ENCODE data around the gene GNB1L.
"Not testable (repeated sequence)": the region's sequence is repeated elsewhere in the genome, so short reads cannot be mapped to it uniquely, and the experiment has no call there.

GNB1L gene

GRCh38 chr22:19843107-19843856 is 11.4 kb downstream of the GNB1L start:
- H3K36me3 Mint-ChIP-seq (ENCODE audit: insufficient read depth): peaks cover 6% of the 10 kb centered on the region
- peaks cover 3 to 17% of the 10 kb centered on the region in 2 donors for H3K4me1 Mint-ChIP-seq (ENCODE audit: low read depth in 2 of 2)
- DNase-seq: no peak
- no peaks in the 10 kb centered on the region for H3K27me3 Mint-ChIP-seq
- no peak overlapping the region for H3K27ac Mint-ChIP-seq
- H3K9me3 Mint-ChIP-seq: no peaks in the 10 kb centered on the region
- no peak for ATAC-seq (replicated peaks)
- no peak overlapping the region for H3K4me3 Mint-ChIP-seq

GRCh38 chr22:19842393-19843106 is 12.1 kb downstream of the GNB1L start:
- H3K4me1 Mint-ChIP-seq (ENCODE audit: low read depth in 2 of 2): peaks cover 0 to 17% of the 10 kb centered on the region in 2 donors
- H3K36me3 Mint-ChIP-seq (ENCODE audit: insufficient read depth): peaks cover 6% of the 10 kb centered on the region
- no peak for DNase-seq
- no peaks in the 10 kb centered on the region for H3K27me3 Mint-ChIP-seq
- no peak for ATAC-seq (replicated peaks)
- no peak overlapping the region for H3K4me3 Mint-ChIP-seq
- peak overlapping the region in 1 of 2 donors; percentile 49 for H3K27ac Mint-ChIP-seq
- no peaks in the 10 kb centered on the region for H3K9me3 Mint-ChIP-seq

DNA sequence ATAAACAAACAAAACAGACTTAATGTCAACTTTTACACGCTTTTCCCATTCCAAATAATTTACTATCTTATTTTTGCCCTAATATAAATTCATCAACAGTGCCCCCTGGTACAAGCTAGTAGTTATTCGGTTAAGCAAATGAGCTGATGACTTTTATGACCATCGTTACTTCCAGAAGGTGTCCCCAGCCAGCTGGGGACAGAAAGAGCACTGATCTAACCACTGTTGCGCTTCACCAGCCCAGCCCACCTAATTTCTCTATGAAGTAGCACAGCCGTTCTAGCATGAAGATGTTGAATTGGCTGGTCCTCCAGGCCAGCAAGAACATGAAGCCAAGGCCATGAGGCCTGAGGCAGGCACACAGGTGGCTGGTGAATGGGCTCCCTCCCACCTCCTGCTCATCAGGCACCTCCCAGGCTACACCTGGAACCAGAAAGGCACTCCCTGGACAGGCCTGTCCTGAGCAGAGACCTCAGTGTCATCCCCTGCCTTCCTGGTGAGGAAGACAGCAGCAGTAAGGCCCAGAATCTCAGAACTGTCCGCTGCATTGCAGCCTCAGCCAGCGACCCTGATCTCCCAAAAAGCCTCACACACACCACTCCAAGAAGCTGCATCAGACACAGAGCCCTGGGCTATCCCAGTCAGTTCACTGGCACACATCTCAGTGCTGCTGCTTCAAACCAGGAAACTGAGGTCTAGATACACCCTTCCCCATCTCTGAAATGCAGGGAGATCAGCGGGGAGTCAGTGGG is 12.9 kb downstream of the GNB1L start:
- no peaks in the 10 kb centered on the region for H3K27me3 Mint-ChIP-seq
- no peak for ATAC-seq (replicated peaks)
- peaks cover 3% of the 10 kb centered on the region for H3K36me3 Mint-ChIP-seq (ENCODE audit: insufficient read depth)
- no peak overlapping the region for H3K4me3 Mint-ChIP-seq
- no peaks in the 10 kb centered on the region for H3K9me3 Mint-ChIP-seq
- H3K4me1 Mint-ChIP-seq (ENCODE audit: low read depth in 2 of 2): peaks cover 0 to 16% of the 10 kb centered on the region in 2 donors
- DNase-seq: no peak
- peak overlapping the region; percentile 9 to 62 for H3K27ac Mint-ChIP-seq

- no peak overlapping the region for H3K4me3 Mint-ChIP-seq
- H3K27ac Mint-ChIP-seq: peak overlapping the region; percentile 9 to 62
- no peaks in the 10 kb centered on the region for H3K36me3 Mint-ChIP-seq (ENCODE audit: insufficient read depth)
Observed at GRCh38 chr22:19840955-19841640, 13.6 kb downstream of the GNB1L start.

GRCh38 chr22:19840059-19840458 is 14.6 kb downstream of the GNB1L start:
- Mint-ChIP-seq H3K27me3 (no peaks in the 10 kb centered on the region), H3K4me1 (ENCODE audit: low read depth in 2 of 2) (peaks cover 0 to 13% of the 10 kb centered on the region in 2 donors), H3K27ac (no peak overlapping the region), H3K36me3 (ENCODE audit: insufficient read depth) (no peaks in the 10 kb centered on the region), H3K4me3 (no peak overlapping the region), H3K9me3 (no peaks in the 10 kb centered on the region)
- ATAC-seq (replicated peaks) (no peak), DNase-seq (no peak)

More at GRCh38 chr22:19840955-19841640, 13.6 kb downstream of the GNB1L start:
- ATAC-seq (replicated peaks) (no peak), DNase-seq (no peak)
- Mint-ChIP-seq H3K27me3 (no peaks in the 10 kb centered on the region), H3K9me3 (no peaks in the 10 kb centered on the region), H3K4me1 (ENCODE audit: low read depth in 2 of 2) (peaks cover 0 to 16% of the 10 kb centered on the region in 2 donors)

DNA sequence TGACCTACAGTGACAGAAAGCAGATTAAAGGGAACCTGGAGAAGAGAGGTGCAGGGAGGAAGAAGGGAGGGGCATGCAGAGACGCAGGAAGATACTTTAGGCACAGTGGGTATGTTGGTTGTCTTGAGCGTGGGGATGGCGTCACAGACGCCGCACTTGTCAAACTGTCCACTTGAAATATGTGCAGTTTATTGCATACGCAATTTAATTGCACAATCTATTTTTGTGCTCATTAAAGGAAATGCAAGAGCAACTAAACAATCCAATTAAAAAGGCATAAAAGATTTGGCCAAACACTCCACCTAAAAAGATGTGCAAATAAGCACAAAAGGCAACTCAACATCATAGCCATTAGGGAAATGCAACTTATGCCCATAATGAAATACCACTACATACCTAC is 16.8 kb downstream of the GNB1L start:
- no peaks in the 10 kb centered on the region for H3K9me3 Mint-ChIP-seq
- no peak for ATAC-seq (replicated peaks)
- no peak for DNase-seq
- H3K4me3 Mint-ChIP-seq: no peak overlapping the region
- no peaks in the 10 kb centered on the region for H3K27me3 Mint-ChIP-seq
- no peaks in the 10 kb centered on the region for H3K36me3 Mint-ChIP-seq (ENCODE audit: insufficient read depth)
- H3K4me1 Mint-ChIP-seq (ENCODE audit: low read depth in 2 of 2): peaks cover 0 to 3% of the 10 kb centered on the region in 2 donors
- H3K27ac Mint-ChIP-seq: no peak overlapping the region

DNA sequence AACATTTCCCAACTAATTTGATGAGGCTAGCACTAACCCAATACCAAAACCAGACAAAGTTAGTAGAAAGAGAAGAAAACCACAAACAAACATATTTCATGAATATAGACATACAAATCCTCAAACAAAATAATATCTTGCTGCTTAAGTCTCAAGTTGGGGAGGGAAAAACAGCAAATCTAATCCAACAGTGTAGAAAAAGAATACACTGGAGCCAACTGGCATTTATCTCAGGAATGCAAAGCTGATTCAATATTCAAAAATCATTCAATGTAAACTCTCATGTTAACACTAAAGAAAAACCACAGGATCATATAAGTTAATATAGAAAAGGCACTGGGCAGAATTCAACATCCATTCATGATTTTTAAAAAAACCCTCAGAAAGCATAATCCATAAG is 18.2 kb downstream of the GNB1L start:
- Mint-ChIP-seq H3K27ac (peak overlapping the region; percentile 22 to 30), H3K4me1 (ENCODE audit: low read depth in 2 of 2) (no peaks in the 10 kb centered on the region), H3K4me3 (no peak overlapping the region), H3K27me3 (no peaks in the 10 kb centered on the region), H3K9me3 (no peaks in the 10 kb centered on the region), H3K36me3 (ENCODE audit: insufficient read depth) (no peaks in the 10 kb centered on the region)
- ATAC-seq (replicated peaks): no peak
- no peak for DNase-seq

GRCh38 chr22:19834599-19834998 is 20.1 kb downstream of the GNB1L start:
- ATAC-seq (replicated peaks): no peak
- H3K4me3 Mint-ChIP-seq: no peak overlapping the region
- no peak for DNase-seq
- no peaks in the 10 kb centered on the region for H3K9me3 Mint-ChIP-seq
- no peaks in the 10 kb centered on the region for H3K4me1 Mint-ChIP-seq (ENCODE audit: low read depth in 2 of 2)
- H3K36me3 Mint-ChIP-seq (ENCODE audit: insufficient read depth): no peaks in the 10 kb centered on the region
- H3K27ac Mint-ChIP-seq: no peak overlapping the region
- no peaks in the 10 kb centered on the region for H3K27me3 Mint-ChIP-seq

GRCh38 chr22:19833327-19833726 is 21.3 kb downstream of the GNB1L start:
- DNase-seq; H3K27ac Mint-ChIP-seq; H3K4me1 Mint-ChIP-seq (ENCODE audit: low read depth in 2 of 2); H3K9me3 Mint-ChIP-seq; H3K36me3 Mint-ChIP-seq (ENCODE audit: insufficient read depth); ATAC-seq (replicated peaks); H3K27me3 Mint-ChIP-seq; H3K4me3 Mint-ChIP-seq: not testable (repeated sequence)

GRCh38 chr22:19832476-19833108 is 22.1 kb downstream of the GNB1L start:
- Mint-ChIP-seq H3K27me3 (no peaks in the 10 kb centered on the region), H3K9me3 (no peaks in the 10 kb centered on the region), H3K4me1 (ENCODE audit: low read depth in 2 of 2) (no peaks in the 10 kb centered on the region), H3K27ac (peak overlapping the region in 1 of 2 donors; percentile 46), H3K4me3 (no peak overlapping the region), H3K36me3 (ENCODE audit: insufficient read depth) (no peaks in the 10 kb centered on the region)
- ATAC-seq (replicated peaks) (no peak), DNase-seq (no peak)

DNA sequence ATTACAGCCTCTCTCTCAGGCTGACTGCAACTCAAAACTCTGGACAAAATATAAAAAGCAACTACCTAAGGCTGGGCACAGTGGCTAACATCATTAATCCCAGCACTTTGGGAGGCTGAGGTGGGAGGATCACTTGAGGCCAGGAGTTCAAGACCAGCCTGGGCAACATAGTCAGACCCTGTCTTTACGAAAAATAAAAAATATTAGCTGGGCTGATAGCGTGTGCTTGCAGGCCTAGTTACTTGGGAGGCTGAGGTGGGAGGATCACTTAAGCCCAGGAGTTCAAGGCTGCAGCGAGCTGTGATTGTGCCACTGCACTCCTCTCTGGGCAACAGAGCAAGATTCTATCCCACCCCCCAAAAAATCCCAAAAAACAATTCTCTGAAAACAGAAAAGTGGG is 22.7 kb downstream of the GNB1L start:
- not testable (repeated sequence) for H3K27ac Mint-ChIP-seq, H3K9me3 Mint-ChIP-seq

GRCh38 chr22:19831016-19831415 is 23.7 kb downstream of the GNB1L start:
- Mint-ChIP-seq H3K4me3 (no peak overlapping the region), H3K9me3 (no peaks in the 10 kb centered on the region), H3K4me1 (ENCODE audit: low read depth in 2 of 2) (peaks cover 0 to 4% of the 10 kb centered on the region in 2 donors), H3K27me3 (no peaks in the 10 kb centered on the region), H3K27ac (no peak overlapping the region), H3K36me3 (ENCODE audit: insufficient read depth) (no peaks in the 10 kb centered on the region)
- ATAC-seq (replicated peaks) (no peak), DNase-seq (no peak)

More for the DNA sequence above, 22.7 kb downstream of the GNB1L start:
- not testable (repeated sequence) for H3K36me3 Mint-ChIP-seq (ENCODE audit: insufficient read depth); H3K4me1 Mint-ChIP-seq (ENCODE audit: low read depth in 2 of 2); H3K27me3 Mint-ChIP-seq; DNase-seq; H3K4me3 Mint-ChIP-seq; ATAC-seq (replicated peaks)

GRCh38 chr22:19828035-19828401 is 26.7 kb downstream of the GNB1L start:
- H3K4me1 Mint-ChIP-seq (ENCODE audit: low read depth in 2 of 2): peaks cover 4 to 8% of the 10 kb centered on the region in 2 donors
- no peak overlapping the region for H3K4me3 Mint-ChIP-seq

More at GRCh38 chr22:19828035-19828401, 26.7 kb downstream of the GNB1L start:
- Mint-ChIP-seq H3K27ac (no peak overlapping the region), H3K36me3 (ENCODE audit: insufficient read depth) (no peaks in the 10 kb centered on the region), H3K27me3 (no peaks in the 10 kb centered on the region), H3K9me3 (no peaks in the 10 kb centered on the region)
- ATAC-seq (replicated peaks) (no peak), DNase-seq (no peak)
